HepG2 (cell line): ENCODE measurements around the gene NSUN2. TPM values are rescaled to one million over a fixed set of nuclear protein-coding genes. Genes with fewer than 3 reads are reported as not detected.
A peak's percentile ranks its signal among the peaks of the same experiment; 100 is the strongest.

Experiments
- ATAC-seq: fragments of 200-7000 bp; cut with Tn5 transposase; 3 replicates; pipeline ENCODE4 v1.9.1; 2020; ENCODE audit warnings: mild to moderate bottlenecking, moderate library complexity
- BruUV-seq: library from RNA; stranded (reverse); fragments of 400-500 nt; replicated peaks from 2 replicates; lab custom pipeline; 2021; lab: Mats Ljungman, UMichigan
- CTCF ChIA-PET: fragments of 300-600 bp; formaldehyde crosslinking; extraction: SDS; loops from one replicate; lab custom pipeline; 2021; ENCODE audit warnings: low total read pairs, inconsistent platforms, low intra/inter-chr PET ratio; lab: Yijun Ruan, JAX
- POLR2A ChIA-PET: fragments of 350-600 bp; sonication (Branson Sonifier 250); formaldehyde crosslinking; loops from one replicate; lab custom pipeline; 2020; ENCODE audit warnings: antibody characterized with exemption, inconsistent platforms; lab: Yijun Ruan, JAX
- DNase-seq: peaks from one replicate; pipeline ENCODE4 v3.0.0-alpha.2; 2015; ENCODE audit warnings: low spot score
- FAIRE-seq: peaks from 3 replicates; lab custom pipeline; 2011; peaks lifted over from hg19 to GRCh38; lab: Jason Lieb, UNC
- H2AFZ ChIP-seq: one replicate; pipeline ENCODE4 v1.6.1; 2011; ENCODE audit warnings: low read length, inconsistent platforms
- H3K27ac ChIP-seq: fragments of 300-600 bp; 3 replicates; pipeline ENCODE4 v1.8.0; 2011; ENCODE audit warnings: mixed run types, mild to moderate bottlenecking, mixed read lengths, low read length, inconsistent platforms; ENCODE audit not compliant: insufficient read depth; ENCODE audit errors: extremely low read length
- H3K27me3 ChIP-seq, 2 experiments: fragments of 200-600 bp in 1 of 2; 2 replicates in 1 of 2; 3 replicates in 1 of 2; pipeline versions ENCODE4 v1.6.0 to v1.8.0; 2011; ENCODE audit warnings: low read length in 2 of 2, mild to moderate bottlenecking in 2 of 2, moderate library complexity in 2 of 2, inconsistent platforms in 1 of 2; ENCODE audit not compliant: insufficient read depth in 2 of 2, control insufficient read depth in 1 of 2
- H3K36me3 ChIP-seq, 2 experiments: fragments of 200-600 bp in 1 of 2; replicated peaks in 1 of 2; 2 replicates in 1 of 2; 3 replicates in 1 of 2; pipeline versions ENCODE4 v1.5.1 to v1.8.0; 2011; ENCODE audit warnings: low read length in 2 of 2, inconsistent platforms in 1 of 2; ENCODE audit not compliant: insufficient read depth in 2 of 2, control insufficient read depth in 1 of 2
- H3K4me1 ChIP-seq: 2 replicates; pipeline ENCODE4 v1.5.1; 2012; ENCODE audit warnings: low read length, inconsistent platforms; ENCODE audit not compliant: insufficient read depth
- H3K4me2 ChIP-seq: 2 replicates; pipeline ENCODE4 v1.6.0; 2011; ENCODE audit warnings: low read depth, low read length, inconsistent platforms
- H3K4me3 ChIP-seq, 3 experiments: fragments of 200-600 bp in 1 of 3; sonication (generic), shearing (Covaris generic) in 1 of 3; replicated peaks in 1 of 3; 2 replicates each; pipeline ENCODE4 v1.5.1; 2011 to 2016; ENCODE audit warnings: low read length in 3 of 3, inconsistent platforms in 2 of 3, low read depth in 2 of 3, mild to moderate bottlenecking in 2 of 3, control low read depth in 1 of 3, mixed read lengths in 1 of 3; ENCODE audit not compliant: insufficient read depth in 1 of 3
- H3K79me2 ChIP-seq: one replicate; pipeline ENCODE4 v1.6.1; 2011; ENCODE audit warnings: low read length, inconsistent platforms; ENCODE audit not compliant: insufficient read depth
- H3K9ac ChIP-seq: 2 replicates; pipeline ENCODE4 v1.6.0; 2011; ENCODE audit warnings: mild to moderate bottlenecking, low read depth, low read length, inconsistent platforms; ENCODE audit not compliant: insufficient read depth
- H3K9me3 ChIP-seq: 2 replicates; pipeline ENCODE4 v1.5.1; 2012; ENCODE audit warnings: mild to moderate bottlenecking, low read length
- H4K20me1 ChIP-seq: 2 replicates; pipeline ENCODE4 v1.6.0; 2011; ENCODE audit warnings: inconsistent platforms, mild to moderate bottlenecking, low read length, moderate library complexity; ENCODE audit not compliant: insufficient read depth
- ATF1 ChIP-seq: IDR thresholded peaks from 2 replicates; pipeline ENCODE4 v1.6.1; 2016; ENCODE audit warnings: mild to moderate bottlenecking, control low read depth
- MAFF ChIP-seq: IDR thresholded peaks from 2 replicates; pipeline ENCODE4 v1.6.1; 2011; ENCODE audit warnings: low read depth, low read length, improper control_type of control experiment
- MAFK ChIP-seq, 2 experiments: IDR thresholded peaks in 1 of 2; conservative IDR thresholded peaks in 1 of 2; 2 replicates each; pipeline ENCODE4 v1.6.1; 2011; ENCODE audit warnings: improper control_type of control experiment in 2 of 2, low read length in 2 of 2
- MTA1 ChIP-seq: sonication (generic); formaldehyde crosslinking; IDR thresholded peaks from 2 replicates; pipeline ENCODE4 v1.4.0; 2020; ENCODE audit warnings: missing genetic modification reagents, mild to moderate bottlenecking, borderline replicate concordance
- NFAT5 ChIP-seq: sonication (generic); formaldehyde crosslinking; IDR thresholded peaks from 2 replicates; pipeline ENCODE4 v1.4.0; 2020; ENCODE audit warnings: missing genetic modification reagents
- ZNF225 ChIP-seq: sonication (generic); formaldehyde crosslinking; IDR thresholded peaks from 2 replicates; pipeline ENCODE4 v1.4.0; 2020; ENCODE audit warnings: mild to moderate bottlenecking, missing genetic modification reagents
- ZNF382 ChIP-seq: sonication (generic); formaldehyde crosslinking; IDR thresholded peaks from 2 replicates; pipeline ENCODE4 v1.5.0; 2020; ENCODE audit warnings: missing genetic modification reagents, mild to moderate bottlenecking, borderline replicate concordance
- ZNF737 ChIP-seq: sonication (generic); formaldehyde crosslinking; IDR thresholded peaks from 2 replicates; pipeline ENCODE4 v1.5.0; 2020; ENCODE audit warnings: missing genetic modification reagents, mild to moderate bottlenecking, borderline replicate concordance
- ZSCAN5A ChIP-seq: sonication (generic); formaldehyde crosslinking; IDR thresholded peaks from 2 replicates; pipeline ENCODE4 v1.8.0; 2022; ENCODE audit warnings: mild to moderate bottlenecking, missing genetic modification reagents, borderline replicate concordance
- WGBS: methylation state at CpG from one replicate; pipeline ENCODE4 v1.1.6; 2017; ENCODE audit warnings: low lambda C conversion rate; 5-methylcytosine and 5-hydroxymethylcytosine counted together
- in situ Hi-C: cut with HindIII; loops from 2 replicates; pipeline ENCODE4 v1.10.0; 2017; ENCODE audit warnings: low pct_unique_long_range_greater_than_20kb; ENCODE audit not compliant: extremely low pct_ligation_motif_present
- intact Hi-C: fragments of 100-400 bp; cut with micrococcal nuclease; formaldehyde crosslinking; loops from one replicate; pipeline ENCODE4 v1.10.0; 2022; ENCODE audit not compliant: unreplicated experiment
- polyA plus RNA-seq, 8 experiments: library from polyadenylated mRNA; depleted of rRNA in 3 of 8; stranded (reverse) in 7 of 8; unstranded in 1 of 8; fragments of >200 nt; fragmentation: Illumina TruSeq in 4 of 8; extraction: Trizol in 4 of 8; gene quantifications; 2 replicates each; pipeline versions ENCODE4 v1.2.1 to v1.2.3, GENCODE V29; 2011 to 2016; ENCODE audit warnings: low read depth in 4 of 8, missing spikeins in 1 of 8, mixed read lengths in 1 of 8; ENCODE audit not compliant: insufficient read depth in 1 of 8
- total RNA-seq, 5 experiments: library from RNA; depleted of rRNA; stranded (reverse); fragments of >200 nt; fragmentation: Illumina TruSeq; extraction: Trizol; gene quantifications; 2 replicates each; pipeline ENCODE4 v1.2.3, GENCODE V29; 2016; ENCODE audit warnings: low read depth in 1 of 5
- TF ChIP-seq, protein P1 (sequence below): IDR thresholded peaks from 2 replicates; pipeline ENCODE4 v1.6.1; 2016; ENCODE audit warnings: mild to moderate bottlenecking

Gene NSUN2
- total and polyA plus RNA-seq, 2 of the 13 experiments (the other 11 are each of a cell fraction or from before 2014, with no cell fraction given), result 51.7 to 69.1 TPM

GRCh38 chr5:6642655-6643054 lies 9.8 kb upstream of the NSUN2 start:
- POLR2A ChIA-PET, result interaction anchor here (1.2 kb wide), 1 partner anchor 70 kb away, joined by 3 read pairs; the partner anchor contains the start of gene TENT4A
- H3K79me2 ChIP-seq, result no peaks in the 10 kb centered on the region
- WGBS, result 100% methylated on average over 1 of the region's 1 CpG
- CTCF ChIA-PET, result no interaction called here
- H3K36me3 ChIP-seq, result peaks cover 2 to 6% of the 10 kb centered on the region in 2 experiments; a peak in 2 of 5 replicates
- H3K4me3 ChIP-seq, result no peak overlapping the region
- no peaks in the 10 kb centered on the region for H3K27me3 ChIP-seq
- BruUV-seq, result no TSS peak
- no peak overlapping the region for H3K4me2 ChIP-seq
- no peak overlapping the region for H2AFZ ChIP-seq
- H3K9ac ChIP-seq, result no peak overlapping the region
- H4K20me1 ChIP-seq, result no peaks in the 10 kb centered on the region
- H3K9me3 ChIP-seq, result no peaks in the 10 kb centered on the region
- ATAC-seq, result no peak
- H3K27ac ChIP-seq, result no peak overlapping the region
- TF ChIP-seq, protein P1, sequence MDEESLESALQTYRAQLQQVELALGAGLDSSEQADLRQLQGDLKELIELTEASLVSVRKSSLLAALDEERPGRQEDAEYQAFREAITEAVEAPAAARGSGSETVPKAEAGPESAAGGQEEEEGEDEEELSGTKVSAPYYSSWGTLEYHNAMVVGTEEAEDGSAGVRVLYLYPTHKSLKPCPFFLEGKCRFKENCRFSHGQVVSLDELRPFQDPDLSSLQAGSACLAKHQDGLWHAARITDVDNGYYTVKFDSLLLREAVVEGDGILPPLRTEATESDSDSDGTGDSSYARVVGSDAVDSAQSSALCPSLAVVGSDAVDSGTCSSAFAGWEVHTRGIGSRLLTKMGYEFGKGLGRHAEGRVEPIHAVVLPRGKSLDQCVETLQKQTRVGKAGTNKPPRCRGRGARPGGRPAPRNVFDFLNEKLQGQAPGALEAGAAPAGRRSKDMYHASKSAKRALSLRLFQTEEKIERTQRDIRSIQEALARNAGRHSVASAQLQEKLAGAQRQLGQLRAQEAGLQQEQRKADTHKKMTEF (CRISPR knock-in tag), result no peak
- TF ChIP-seq MAFK (conservative IDR thresholded peaks at IDR 0.05 in 1 of 2, IDR thresholded peaks at IDR 0.05 in 1 of 2; ENCODE audit: low read length in 2 of 2), result peak; percentile 82 to 88
- peak; percentile 86 for TF ChIP-seq MAFF
- H3K4me1 ChIP-seq, result peaks cover 2% of the 10 kb centered on the region; the same call in 1 of the 2 replicates
- no peak for FAIRE-seq
- no peak for DNase-seq
- intact Hi-C loops (no loop called here), in situ Hi-C loops (no loop called here)

DNA sequence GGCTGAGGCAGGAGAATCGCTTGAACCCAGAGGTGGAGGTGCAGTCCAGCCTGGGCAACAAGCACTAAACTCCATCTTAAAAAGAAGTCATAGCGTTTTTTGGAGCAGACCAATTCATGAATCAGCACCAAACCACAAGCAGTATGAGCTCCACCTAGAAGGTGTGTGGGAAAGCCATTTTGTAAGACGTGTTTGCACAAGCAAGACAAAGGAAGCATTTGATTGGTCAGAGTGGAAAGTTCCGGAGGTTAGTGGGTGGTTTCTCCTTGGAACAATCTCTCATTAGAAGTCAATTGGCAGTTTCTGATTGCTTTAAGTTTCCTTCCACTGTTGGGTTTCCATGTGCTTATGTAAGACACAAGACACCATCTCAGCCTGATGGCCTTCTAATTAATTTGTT lies 5.4 kb upstream of the NSUN2 start:
- POLR2A ChIA-PET, result no interaction called here
- FAIRE-seq (no peak), DNase-seq (no peak), ATAC-seq (no peak)
- no peaks in the 10 kb centered on the region; a peak in 1 of 5 replicates for H3K27me3 ChIP-seq
- no peak overlapping the region for H3K9ac ChIP-seq
- BruUV-seq, result no TSS peak
- no peaks in the 10 kb centered on the region for H3K36me3 ChIP-seq
- in situ Hi-C loops, result no loop called here
- no peaks in the 10 kb centered on the region for H4K20me1 ChIP-seq
- H3K4me2 ChIP-seq, result no peak overlapping the region
- no peaks in the 10 kb centered on the region for H3K9me3 ChIP-seq
- WGBS, result 98% methylated on average over 4 of the region's 4 CpGs
- no peak overlapping the region for H3K27ac ChIP-seq
- H2AFZ ChIP-seq, result no peak overlapping the region
- CTCF ChIA-PET, result no interaction called here
- H3K4me1 ChIP-seq, result peaks cover 35% of the 10 kb centered on the region
- H3K4me3 ChIP-seq, result no peak overlapping the region
- intact Hi-C loops, result no loop called here
- H3K79me2 ChIP-seq, result peaks cover 5% of the 10 kb centered on the region
- no peak for TF ChIP-seq ZSCAN5A
- no peak for TF ChIP-seq ZNF225 (CRISPR knock-in tag)
- no peak for TF ChIP-seq NFAT5 (CRISPR knock-in tag)
- TF ChIP-seq ATF1 (CRISPR knock-in tag), result no peak
- no peak for TF ChIP-seq MTA1
- TF ChIP-seq ZNF382 (CRISPR knock-in tag), result no peak
- no peak for TF ChIP-seq ZNF737 (CRISPR knock-in tag)
